Mucosa of descending colon (tissue), 3 donors: ENCODE results near the gene MALRD1. TPM values are rescaled to one million over a fixed set of nuclear protein-coding genes. Genes with fewer than 3 reads are reported as not detected.

Source experiments
- ATAC-seq: fragments of 200-7000 bp; cut with Tn5 transposase; one replicate; pipeline ENCODE4 v1.9.1; 2020; ENCODE audit warnings: mild to moderate bottlenecking, moderate library complexity
- DNase-seq, 3 donors: peaks; one replicate each; pipeline ENCODE4 v3.0.0-alpha.2; 2020
- H3K36me3 ChIP-seq: fragments of 200-600 bp; one replicate; pipeline ENCODE4 v1.8.0; 2021; ENCODE audit warnings: low read depth, mild to moderate bottlenecking
- H3K4me1 ChIP-seq: fragments of 200-600 bp; one replicate; pipeline ENCODE4 v1.8.0; 2021; ENCODE audit warnings: low read depth, mild to moderate bottlenecking
- H3K4me3 ChIP-seq: fragments of 200-600 bp; one replicate; pipeline ENCODE4 v1.8.0; 2021; ENCODE audit warnings: mild to moderate bottlenecking
- H3K9me3 ChIP-seq: fragments of 200-600 bp; one replicate; pipeline ENCODE4 v1.8.0; 2021; ENCODE audit warnings: mild to moderate bottlenecking
- CTCF ChIP-seq: fragments of 200-600 bp; IDR thresholded peaks from one replicate; pipeline ENCODE4 v1.8.0; 2022; ENCODE audit warnings: antibody characterized with exemption, mild to moderate bottlenecking
- intact Hi-C, 2 donors: fragments of 100-400 bp; cut with DNase I in 1 of 2; cut with micrococcal nuclease in 1 of 2; formaldehyde crosslinking; loops; one replicate each; pipeline versions ENCODE4 v1.11.0 to v1.11.1; 2022; cut with DNase I, micrococcal nuclease
- total RNA-seq, 3 donors: library from RNA; stranded (reverse); fragmentation: NEBNext Ultra II Directional in 2 of 3; extraction: Animal tissue kit (Norgen Biotek cat#: 25700) in 2 of 3; gene quantifications; one replicate each; pipeline versions ENCODE4 v1.2.1 to v1.2.4, GENCODE V29; 2021 to 2023
- donor health status: DM: no; HTN: no; CAD: no; lungs with moderate emphysema.
- donor health status: DM: no; HTN: no; CAD: no.
- donor health status: DM: no; HTN: yes; CAD: no.

The MALRD1 gene
- total RNA-seq, 3 donors from 2014 or later: 0.41 to 0.90 (median 0.60) TPM

DNA sequence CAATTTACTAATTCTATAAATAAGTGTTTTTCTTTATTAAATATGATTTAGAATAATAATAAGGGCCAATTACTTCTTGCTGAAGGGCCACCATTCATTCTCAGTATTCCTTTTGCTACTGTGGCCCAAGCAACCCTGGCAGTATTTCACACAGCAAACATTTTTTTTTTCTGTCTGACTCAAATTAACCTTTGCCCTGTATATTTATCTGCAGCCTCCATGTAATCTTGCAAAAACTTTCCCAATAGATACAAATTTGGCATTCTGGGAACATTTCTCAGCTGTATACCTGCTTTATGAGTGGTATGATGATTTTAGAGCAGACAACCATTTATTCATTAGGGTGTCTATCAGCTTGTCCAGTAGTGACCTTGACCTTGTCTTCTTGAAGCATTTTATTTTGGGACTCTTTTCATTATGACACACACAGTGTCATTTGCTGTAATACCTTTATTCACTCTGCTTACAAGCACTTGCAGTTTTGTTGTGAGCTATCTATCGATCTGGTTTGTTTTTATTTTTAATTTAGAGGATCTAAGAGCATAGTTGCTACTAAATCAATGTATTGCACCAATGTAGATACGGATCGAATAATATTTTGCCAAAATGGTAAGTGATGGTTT is 607.9 kb downstream of the MALRD1 start:
- DNase-seq (no peak), ATAC-seq (no peak)
- H3K4me3 ChIP-seq: no peak overlapping the region
- intact Hi-C loops: no loop called here
- H3K4me1 ChIP-seq: no peaks in the 10 kb centered on the region
- no peaks in the 10 kb centered on the region for H3K36me3 ChIP-seq
- no peak for TF ChIP-seq CTCF
- no peaks in the 10 kb centered on the region for H3K9me3 ChIP-seq

DNA sequence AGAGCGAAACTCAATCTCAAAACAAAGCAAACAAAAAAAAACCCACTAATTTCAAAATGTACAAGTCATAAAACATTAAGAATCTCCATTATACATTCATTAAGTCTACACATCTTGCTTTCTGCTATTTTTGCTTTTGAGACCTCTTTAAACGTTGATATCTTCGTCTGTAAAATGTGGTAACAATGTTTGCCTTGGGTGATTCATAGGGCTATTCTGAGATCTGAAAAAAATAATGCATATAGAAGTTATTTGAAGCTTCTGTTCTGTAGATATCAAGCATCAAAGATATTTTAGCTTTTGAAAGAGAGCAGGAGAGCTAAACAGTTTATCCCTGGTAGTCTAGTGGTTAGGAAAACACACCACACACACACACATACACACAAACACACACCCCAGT is 609.5 kb downstream of the MALRD1 start:
- ATAC-seq (no peak), DNase-seq (no peak)
- intact Hi-C loops: no loop called here
- no peaks in the 10 kb centered on the region for H3K36me3 ChIP-seq
- H3K4me1 ChIP-seq: no peaks in the 10 kb centered on the region
- TF ChIP-seq CTCF: no peak
- H3K9me3 ChIP-seq: no peaks in the 10 kb centered on the region
- no peak overlapping the region for H3K4me3 ChIP-seq

- Histone ChIP-seq H3K9me3 (no peaks in the 10 kb centered on the region), H3K4me3 (no peak overlapping the region), H3K36me3 (no peaks in the 10 kb centered on the region), H3K4me1 (no peaks in the 10 kb centered on the region)
- intact Hi-C loops: no loop called here
- ATAC-seq (no peak), DNase-seq (no peak)
- no peak for TF ChIP-seq CTCF
Observed at GRCh38 chr10:19658622-19659233, 610.1 kb downstream of the MALRD1 start.

DNA sequence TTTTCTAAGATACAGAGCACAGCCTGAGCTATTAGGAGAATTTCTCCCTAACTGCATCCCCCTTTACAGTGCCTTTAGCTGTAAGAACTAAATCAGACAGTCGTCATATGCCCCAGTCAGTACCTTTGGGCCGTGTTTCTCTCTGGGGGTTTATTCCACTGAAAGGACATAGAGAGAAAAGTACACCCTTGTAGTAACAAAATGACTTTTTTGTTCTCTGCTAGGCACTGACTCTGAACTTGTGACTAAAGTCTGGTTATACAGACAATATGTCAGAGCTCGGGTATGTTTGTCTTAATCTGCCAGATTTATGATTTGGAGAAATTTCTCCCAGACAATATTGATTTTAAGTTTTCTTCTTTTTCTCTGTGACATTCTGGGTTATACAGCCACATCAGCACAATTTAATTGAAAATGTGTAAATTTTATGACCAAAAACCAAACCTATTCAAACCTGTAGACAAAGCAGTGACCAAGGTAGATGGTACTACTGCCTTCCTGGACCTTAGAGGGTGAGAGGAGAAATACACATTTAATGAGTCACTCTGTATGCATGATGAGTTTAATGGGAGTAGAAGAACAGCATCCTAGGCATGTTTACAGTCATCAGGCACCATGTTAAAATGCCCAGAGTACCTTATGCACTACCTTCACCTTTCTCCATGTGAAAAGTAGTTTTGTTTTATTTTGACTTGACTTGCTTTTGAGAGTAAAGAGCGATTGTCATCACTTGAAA is 611.5 kb downstream of the MALRD1 start:
- Histone ChIP-seq H3K4me3 (no peak overlapping the region), H3K9me3 (no peaks in the 10 kb centered on the region), H3K4me1 (no peaks in the 10 kb centered on the region), H3K36me3 (no peaks in the 10 kb centered on the region)
- intact Hi-C loops: no loop called here
- no peak for ATAC-seq
- no peak for DNase-seq
- no peak for TF ChIP-seq CTCF

- Histone ChIP-seq H3K36me3 (no peaks in the 10 kb centered on the region), H3K9me3 (no peaks in the 10 kb centered on the region), H3K4me3 (no peak overlapping the region), H3K4me1 (no peaks in the 10 kb centered on the region)
- no peak for TF ChIP-seq CTCF
- intact Hi-C loops: no loop called here
- no peak for DNase-seq
- ATAC-seq: no peak
Observed at GRCh38 chr10:19663344-19663743, 614.7 kb downstream of the MALRD1 start.
